ENCODE results near the gene HNF1A. TPM values are rescaled to one million over a fixed set of nuclear protein-coding genes. Genes with fewer than 3 reads are reported as not detected.

HNF1A gene
- total RNA-seq, 1 donor, result not detected

GRCh38 chr12:121005346-121005815 is 27.0 kb downstream of the HNF1A start:
- no peak overlapping the region for H3K4me3 ChIP-seq (ENCODE audit: low read depth, low read length)
- DNase-seq (ENCODE audit: low read depth), result peak; percentile 42
- peak; percentile 78 for TF ChIP-seq CTCF (IDR thresholded peaks at IDR 0.05; ENCODE audit: insufficient read depth, low read depth, low read length)

- no peak for DNase-seq (ENCODE audit: low read depth)
- no peak for TF ChIP-seq CTCF (IDR thresholded peaks at IDR 0.05; ENCODE audit: insufficient read depth, low read depth, low read length)
- H3K4me3 ChIP-seq (ENCODE audit: low read depth, low read length), result no peak overlapping the region
These were observed 30.2 kb downstream of the HNF1A start for GRCh38 chr12:121008347-121009098.

- peak; percentile 65 for TF ChIP-seq CTCF (IDR thresholded peaks at IDR 0.05; ENCODE audit: insufficient read depth, low read depth, low read length)
- DNase-seq (ENCODE audit: low read depth), result peak; percentile 50
These were observed 31.4 kb downstream of the HNF1A start for GRCh38 chr12:121009741-121010140.

GRCh38 chr12:121010860-121011259 is 32.5 kb downstream of the HNF1A start:
- no peak overlapping the region for H3K4me3 ChIP-seq (ENCODE audit: low read depth, low read length)
- DNase-seq (ENCODE audit: low read depth), result no peak
- no peak for TF ChIP-seq CTCF (IDR thresholded peaks at IDR 0.05; ENCODE audit: insufficient read depth, low read depth, low read length)

More at GRCh38 chr12:121009741-121010140, 31.4 kb downstream of the HNF1A start:
- H3K4me3 ChIP-seq (ENCODE audit: low read depth, low read length), result no peak overlapping the region

- no peak for DNase-seq (ENCODE audit: low read depth)
These were observed 33.5 kb downstream of the HNF1A start for GRCh38 chr12:121011820-121012219.

GRCh38 chr12:121013715-121014114 is 35.4 kb downstream of the HNF1A start:
- no peak overlapping the region for H3K4me3 ChIP-seq (ENCODE audit: low read depth, low read length)
- TF ChIP-seq CTCF (IDR thresholded peaks at IDR 0.05; ENCODE audit: insufficient read depth, low read depth, low read length), result no peak
- DNase-seq (ENCODE audit: low read depth), result no peak

More at GRCh38 chr12:121011820-121012219, 33.5 kb downstream of the HNF1A start:
- H3K4me3 ChIP-seq (ENCODE audit: low read depth, low read length), result no peak overlapping the region
- no peak for TF ChIP-seq CTCF (IDR thresholded peaks at IDR 0.05; ENCODE audit: insufficient read depth, low read depth, low read length)

Measured in fibroblast of villous mesenchyme (primary cell).